HUDEP-2 (cell line): ENCODE data around the gene OTOF.

Experiments
- DNase-seq, 76 experiments: peaks; one replicate each; lab custom pipeline; 2025; ENCODE audit not compliant: unreplicated experiment in 76 of 76; lab: John Stamatoyannopoulos, UW

OTOF gene

GRCh38 chr2:26466662-26467310, 11.1 kb downstream of the OTOF start:
- DNase-seq = no peak

- no peak for DNase-seq
These were observed 11.9 kb downstream of the OTOF start for GRCh38 chr2:26465981-26466471.

DNA sequence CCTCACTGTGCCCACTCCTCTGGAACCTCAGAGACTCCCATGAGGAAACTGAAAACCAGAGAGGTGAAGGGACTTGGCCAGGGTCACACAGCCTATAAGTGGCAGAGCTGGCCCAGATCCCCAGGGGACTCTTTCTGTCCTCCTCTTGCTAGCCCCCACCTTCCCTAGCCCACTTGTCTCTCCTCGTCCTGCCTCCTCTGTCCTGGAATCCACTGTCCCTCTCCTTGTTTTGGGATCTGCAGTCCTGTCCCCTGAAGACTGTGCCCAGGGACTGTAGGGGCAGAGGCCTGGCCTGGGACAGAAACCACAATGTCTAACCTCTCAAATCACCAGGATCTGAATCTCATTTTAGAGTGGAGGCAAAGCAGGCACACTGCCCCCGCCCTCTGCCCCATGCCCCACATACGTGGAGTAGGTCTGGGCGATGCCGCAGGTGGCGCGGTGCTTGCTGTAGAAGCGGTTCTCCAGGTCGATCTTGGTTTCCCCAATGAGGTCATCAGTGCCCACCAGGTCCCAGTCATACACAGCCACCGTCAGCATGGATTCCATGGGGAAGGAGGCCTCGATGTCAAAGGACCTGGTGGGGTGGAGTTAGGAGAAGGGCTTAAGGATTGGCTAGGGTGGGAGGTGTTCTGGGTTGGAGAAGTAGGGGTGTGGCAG, 12.5 kb downstream of the OTOF start:
- DNase-seq = no peak

DNA sequence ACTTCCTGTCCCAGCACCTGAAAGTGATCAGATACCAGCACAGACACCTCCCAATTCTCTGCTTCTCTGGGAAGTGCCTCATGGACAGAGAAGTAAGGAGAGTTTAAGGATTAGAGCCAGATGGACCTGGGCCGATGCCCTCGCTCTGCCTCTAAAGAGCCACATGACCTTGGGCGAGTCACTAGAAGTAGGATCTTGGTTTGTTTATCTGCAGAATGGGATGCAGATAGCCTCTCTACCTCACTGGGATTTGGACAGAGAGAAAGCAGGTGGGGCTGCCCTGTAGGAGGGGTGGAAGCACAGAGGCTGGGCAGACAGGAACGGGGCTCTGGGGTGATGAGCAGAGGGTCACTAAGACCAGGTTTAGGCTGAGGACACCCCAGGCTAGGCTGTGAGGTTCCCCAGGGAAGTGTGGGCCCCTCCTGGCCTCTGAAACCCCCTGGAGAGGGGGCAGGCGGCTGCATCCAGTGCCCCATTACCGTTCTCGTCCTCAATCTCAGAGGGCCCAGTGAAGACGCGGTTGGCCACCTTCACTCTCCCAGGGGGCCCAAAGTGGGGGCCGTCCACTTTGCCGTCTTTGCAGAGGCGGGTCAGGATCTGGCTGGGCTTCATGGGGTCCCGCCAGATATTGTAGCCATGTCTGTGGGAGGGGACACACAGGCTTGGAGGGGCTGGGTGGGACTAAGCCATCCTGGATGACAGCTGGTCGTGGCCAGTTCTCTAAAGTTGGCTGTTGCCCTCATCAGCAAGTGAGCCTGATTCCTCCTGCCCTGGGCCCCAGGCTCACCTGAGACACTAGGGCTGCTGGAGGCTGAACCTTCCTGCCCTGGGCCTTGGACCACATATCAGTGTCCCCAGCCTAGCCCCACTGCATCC, 13.3 kb downstream of the OTOF start:
- DNase-seq = no peak

DNA sequence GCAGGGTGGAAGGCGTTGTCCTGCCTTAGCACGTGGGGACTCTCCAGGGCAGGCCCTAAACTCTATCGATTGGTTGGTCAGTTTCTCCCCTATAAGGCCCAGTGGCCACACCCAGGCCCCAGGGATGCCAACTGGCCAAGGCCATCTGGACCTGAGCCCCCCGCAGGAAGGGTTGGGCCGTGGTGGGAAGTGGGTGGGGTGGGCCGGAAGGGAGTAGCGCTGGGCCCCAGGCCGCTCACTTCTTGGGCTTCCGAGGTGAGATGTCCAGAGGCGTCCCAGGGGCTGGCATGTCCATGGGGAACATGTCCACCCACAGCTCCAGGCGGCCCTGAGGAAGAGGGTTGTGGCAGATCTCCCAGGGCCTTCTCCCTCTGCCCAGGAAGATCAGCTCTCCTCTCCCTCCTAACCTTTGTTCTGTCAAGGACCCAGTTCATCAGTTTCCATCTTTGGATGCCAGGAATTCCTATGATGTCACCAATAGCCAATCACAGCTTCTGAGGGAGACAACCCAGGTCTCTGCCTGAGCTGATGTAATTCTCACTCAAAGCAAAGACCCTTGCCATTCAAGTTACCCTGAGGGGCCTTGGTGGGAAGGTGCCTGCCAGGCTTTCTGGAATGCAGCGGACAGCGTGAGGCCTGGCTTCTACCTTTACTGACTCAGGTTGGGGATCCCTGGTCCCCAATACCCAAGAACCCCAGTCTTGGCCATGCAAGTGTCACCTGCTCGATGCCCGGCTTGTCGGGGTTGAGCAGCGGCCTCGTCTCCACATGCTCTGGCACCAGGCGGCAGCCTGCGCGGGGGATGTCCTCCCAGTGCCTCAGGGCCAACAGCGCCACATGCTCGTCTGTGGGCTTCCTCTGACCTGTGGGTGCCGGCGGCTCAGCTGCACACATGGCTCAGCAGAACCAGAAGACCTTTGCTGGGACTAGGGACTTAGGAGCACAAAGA, 14.4 kb downstream of the OTOF start:
- DNase-seq = no peak

- DNase-seq = peak in 23 of 76 experiments; percentile 2 to 57 (median 19)
These were observed 15.2 kb downstream of the OTOF start for GRCh38 chr2:26462511-26463243.

DNA sequence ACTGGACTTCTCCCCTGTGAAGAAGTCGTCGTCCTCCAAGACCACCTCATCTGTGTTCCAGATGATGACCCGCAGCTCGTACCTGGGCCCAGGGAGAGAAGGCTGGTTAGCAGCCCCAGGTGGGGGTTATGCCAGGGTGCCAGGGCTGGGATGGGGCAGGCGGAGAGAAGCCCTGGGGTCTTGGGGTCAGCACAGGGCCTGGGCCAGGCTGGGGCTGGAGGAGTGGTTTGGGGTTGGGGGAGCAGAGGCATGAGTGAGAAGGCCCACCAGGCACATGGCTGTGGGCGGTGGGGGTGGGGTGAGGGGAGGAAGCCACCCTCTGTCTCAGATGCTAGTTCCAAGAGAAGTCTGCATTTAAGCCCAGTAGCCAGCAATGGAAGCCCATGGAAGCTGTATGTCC, 15.8 kb downstream of the OTOF start:
- no peak for DNase-seq

GRCh38 chr2:26461601-26462023, 16.3 kb downstream of the OTOF start:
- no peak for DNase-seq

GRCh38 chr2:26460613-26461031, 17.3 kb downstream of the OTOF start:
- DNase-seq = no peak

DNA sequence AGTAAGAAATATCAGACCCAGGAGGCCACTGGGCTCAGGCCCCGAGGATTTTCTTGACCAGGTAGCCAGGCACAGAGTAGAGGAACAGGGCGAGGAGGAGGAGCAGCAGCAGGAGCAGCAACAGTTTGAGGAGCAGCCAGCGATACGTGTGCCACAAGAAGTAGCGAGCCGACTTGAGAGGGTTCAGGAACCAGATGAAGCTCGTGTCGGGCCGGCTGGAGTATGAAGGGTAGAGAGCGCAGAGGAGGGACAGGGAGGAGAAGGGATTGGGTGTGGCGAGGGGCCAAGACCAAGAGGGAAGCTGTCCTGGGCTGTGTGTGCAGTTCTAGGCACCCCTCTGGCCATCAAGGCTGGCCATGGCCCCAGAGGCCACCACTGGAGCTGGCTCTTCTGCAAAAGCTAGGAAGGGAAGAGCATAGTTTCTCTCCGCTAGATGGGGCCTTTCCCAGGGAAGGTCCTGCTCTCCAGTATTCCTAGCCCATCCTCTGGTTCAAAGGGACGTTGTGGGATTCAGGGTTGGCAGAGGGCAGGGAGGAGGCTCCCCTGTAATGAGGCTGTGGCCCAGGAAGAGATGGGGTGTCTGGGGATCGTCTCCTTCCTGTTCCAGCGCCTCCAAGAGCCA, 17.8 kb downstream of the OTOF start:
- DNase-seq = no peak

DNA sequence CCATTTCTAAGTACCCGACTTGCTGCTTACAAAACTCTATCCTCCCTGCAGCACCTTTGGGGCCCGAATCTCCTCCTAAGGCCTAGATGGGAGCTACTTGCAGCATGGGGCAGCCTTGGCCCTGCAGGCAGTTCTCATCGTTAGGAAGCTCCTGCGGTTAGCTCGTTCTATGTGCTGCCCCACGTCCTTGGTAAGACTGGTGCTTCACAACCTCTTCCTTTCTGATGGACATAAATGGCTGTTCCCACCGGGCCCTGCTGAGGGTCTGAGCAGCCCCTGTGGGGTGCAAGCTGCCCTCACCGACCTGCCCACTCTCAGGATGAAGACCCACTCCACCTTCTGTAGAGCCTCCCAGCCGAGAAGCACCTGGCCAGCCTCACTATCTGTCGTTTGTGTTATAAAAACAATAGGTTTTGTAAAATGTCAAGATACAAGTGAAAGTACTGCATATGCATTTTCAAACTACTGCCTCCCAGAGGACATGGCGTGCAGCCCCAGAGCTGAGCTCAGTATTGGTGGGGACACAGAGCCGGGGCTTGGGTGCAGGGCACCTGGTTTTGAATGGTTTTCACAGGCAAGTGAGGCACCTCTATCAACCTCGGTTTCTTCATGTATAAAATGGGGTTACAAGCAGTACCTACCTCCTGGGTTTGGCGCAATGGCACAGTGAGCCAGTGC, 19.4 kb downstream of the OTOF start:
- no peak for DNase-seq

GRCh38 chr2:26457695-26458364, 20.1 kb downstream of the OTOF start:
- no peak for DNase-seq

GRCh38 chr2:26457251-26457666, 20.7 kb downstream of the OTOF start:
- no peak for DNase-seq

DNA sequence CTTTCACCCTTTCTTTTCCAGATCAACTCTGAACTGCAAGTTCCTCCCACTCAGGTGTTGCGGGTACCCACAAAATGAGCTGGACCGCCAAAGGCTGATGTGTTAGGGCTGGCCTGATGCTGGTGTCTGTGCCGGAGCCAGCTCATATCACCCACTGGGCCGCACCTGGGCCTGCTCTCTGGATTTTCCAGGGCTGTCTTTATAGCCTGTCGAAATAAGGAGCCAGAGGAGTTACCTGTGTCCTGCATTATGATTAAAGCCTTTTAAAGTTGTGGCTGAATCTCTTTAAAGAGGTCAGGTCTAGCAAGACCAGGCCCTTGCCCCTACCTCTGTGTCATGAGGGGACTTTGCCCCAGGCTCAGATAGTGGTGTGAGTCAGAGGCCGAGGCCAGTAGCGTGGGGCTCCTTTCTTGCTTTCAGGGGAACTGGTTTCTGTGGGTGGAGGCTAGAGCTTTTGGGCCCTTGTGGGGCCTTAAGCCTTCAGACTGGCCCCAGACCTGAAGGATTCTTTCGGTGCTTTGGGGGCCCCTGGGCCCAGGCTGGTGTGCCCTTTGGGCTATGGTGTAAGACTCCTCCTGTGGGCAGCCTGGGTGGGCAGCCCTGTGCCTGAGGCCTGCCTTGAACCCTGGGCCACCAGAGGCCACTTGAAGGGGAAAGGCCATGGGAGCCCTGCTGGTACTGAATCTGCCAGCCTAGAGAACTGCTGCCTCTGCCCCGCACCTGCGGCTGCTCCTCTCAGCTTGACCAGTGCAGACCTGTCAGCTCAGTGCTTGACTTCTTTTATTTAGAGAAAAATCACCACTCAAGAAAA, 21.3 kb downstream of the OTOF start:
- DNase-seq = no peak

DNA sequence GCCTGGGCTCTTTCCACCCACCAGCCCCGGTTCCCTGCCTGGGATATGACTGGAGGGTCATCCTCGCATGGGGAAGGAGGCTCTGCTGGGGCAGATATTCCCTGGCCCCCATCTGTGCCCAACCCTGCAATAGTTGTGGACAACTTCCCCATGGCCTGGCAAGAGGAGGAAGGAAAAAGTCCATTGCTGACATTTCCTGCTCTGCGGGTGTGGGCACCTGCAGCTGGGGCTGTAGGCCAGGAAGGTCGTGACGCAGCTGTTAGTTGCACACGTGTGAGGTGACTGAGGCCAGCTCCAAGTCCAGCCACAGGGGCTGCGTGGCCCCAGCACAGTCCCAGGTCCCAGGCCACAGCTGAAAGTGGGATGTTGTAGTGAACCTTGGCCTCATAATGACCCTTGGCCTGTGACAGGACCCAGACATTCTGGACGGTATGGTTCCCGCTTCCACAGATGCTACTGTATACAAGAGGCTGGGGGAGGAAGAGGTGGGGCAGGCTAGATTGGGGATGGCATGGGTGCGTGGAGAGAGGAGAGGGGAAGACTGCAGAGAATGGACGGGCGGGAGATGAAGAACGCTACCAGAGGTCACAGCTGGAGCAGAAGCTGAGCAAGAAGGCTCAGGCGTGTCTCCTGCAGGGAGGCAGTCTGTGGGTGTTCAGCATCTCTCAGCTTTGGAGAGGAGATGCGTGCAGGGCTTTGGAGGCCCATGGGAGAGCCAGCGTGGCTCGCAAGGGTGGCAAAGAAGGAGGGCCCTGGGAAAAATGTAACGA, 22.1 kb downstream of the OTOF start:
- no peak for DNase-seq

GRCh38 chr2:26455037-26455669, 22.8 kb downstream of the OTOF start:
- no peak for DNase-seq
